Naive B cell (primary cell): Measurements from ENCODE around the gene YWHAH. TPM values are rescaled to one million over a fixed set of nuclear protein-coding genes. Genes with fewer than 3 reads are reported as not detected.
A peak's percentile ranks its signal among the peaks of the same experiment; 100 is the strongest.

Experiments
- ATAC-seq, 2 donors: fragments of 150-1000 bp; cut with Tn5 transposase; 2 replicates each; pipeline ENCODE4 v1.10.0; 2021; ENCODE audit warnings: low read depth in 2 of 2, mild to moderate bottlenecking in 2 of 2, moderate library complexity in 2 of 2
- DNase-seq: peaks from one replicate; pipeline ENCODE4 v3.0.0; 2022
- H3K27ac Mint-ChIP-seq, 6 donors: one replicate each; pipeline ENCODE4 v1.8.0; 2020 to 2022; ENCODE audit warnings: mild to moderate bottlenecking in 6 of 6, mixed read lengths in 6 of 6, moderate library complexity in 5 of 6, inconsistent platforms in 2 of 6
- H3K27me3 Mint-ChIP-seq, 3 donors: one replicate each; pipeline ENCODE4 v1.8.0; 2021 to 2022; ENCODE audit warnings: mixed read lengths in 3 of 3, mild to moderate bottlenecking in 1 of 3
- H3K36me3 Mint-ChIP-seq, 2 donors: one replicate each; pipeline ENCODE4 v1.8.0; 2020 to 2022; ENCODE audit warnings: mixed read lengths in 2 of 2, inconsistent platforms in 1 of 2, mild to moderate bottlenecking in 1 of 2
- H3K4me1 Mint-ChIP-seq, 3 donors: one replicate each; pipeline ENCODE4 v1.8.0; 2020 to 2022; ENCODE audit warnings: mixed read lengths in 3 of 3, inconsistent platforms in 1 of 3, mild to moderate bottlenecking in 1 of 3, moderate library complexity in 1 of 3
- H3K4me3 Mint-ChIP-seq, 8 donors: one replicate each; pipeline ENCODE4 v1.8.0; 2020 to 2022; ENCODE audit warnings: mild to moderate bottlenecking in 8 of 8, mixed read lengths in 8 of 8, moderate library complexity in 8 of 8, inconsistent platforms in 2 of 8
- H3K9me3 Mint-ChIP-seq, 7 donors: one replicate each; pipeline ENCODE4 v1.8.0; 2020 to 2022; ENCODE audit warnings: mixed read lengths in 7 of 7, mild to moderate bottlenecking in 5 of 7, inconsistent platforms in 2 of 7, moderate library complexity in 1 of 7
- polyA plus RNA-seq, 6 donors: library from polyadenylated mRNA; unstranded; fragments of 300-500 nt; fragmentation: Illumina TruSeq; gene quantifications; one replicate each; pipeline ENCODE4 v1.2.3, GENCODE V29; 2021; ENCODE audit warnings: low read depth in 6 of 6

Gene YWHAH
- polyA plus RNA-seq, 6 donors from 2014 or later: 35.2 to 81.0 (median 55.7) TPM

DNA sequence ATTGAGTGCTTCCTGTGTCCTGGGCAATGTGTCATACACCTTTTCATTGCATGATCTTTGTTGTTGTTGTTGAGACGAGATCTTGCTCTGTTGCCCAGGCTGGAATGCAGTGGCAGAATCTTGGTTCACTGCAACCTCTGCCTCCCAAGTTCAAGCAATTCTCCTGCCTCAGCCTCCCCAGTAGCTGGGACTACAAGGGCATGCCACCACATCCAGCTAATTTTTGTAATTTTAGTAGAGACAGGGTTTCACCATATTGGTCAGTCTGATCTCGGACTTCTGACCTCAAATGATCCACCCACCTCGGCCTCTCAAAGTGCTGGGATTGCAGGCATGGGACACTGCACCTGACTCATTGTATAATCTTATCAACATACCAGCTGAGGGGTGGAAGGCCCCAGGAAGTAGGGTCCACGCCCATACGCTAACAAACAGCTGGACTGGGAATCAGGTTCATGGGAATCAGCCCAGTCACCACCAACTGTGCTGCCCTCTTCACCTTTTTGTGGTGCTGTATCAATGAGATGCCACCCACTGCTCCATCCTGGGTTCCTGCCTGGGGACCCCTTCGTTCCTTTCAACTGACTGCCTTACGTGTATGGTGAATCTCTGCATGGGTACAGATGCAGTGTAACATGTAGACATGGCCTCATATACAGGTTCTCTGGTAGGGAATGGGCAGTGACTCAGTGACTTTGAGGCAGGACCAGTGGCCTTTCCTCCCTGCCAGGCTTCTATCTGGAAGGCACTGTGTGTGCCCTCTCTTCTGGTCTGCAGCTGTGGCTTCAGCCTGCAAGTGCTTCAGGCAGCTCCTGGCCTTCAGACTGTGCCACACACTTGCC lies 32.5 kb upstream of the YWHAH start:
- no peak for ATAC-seq

DNA sequence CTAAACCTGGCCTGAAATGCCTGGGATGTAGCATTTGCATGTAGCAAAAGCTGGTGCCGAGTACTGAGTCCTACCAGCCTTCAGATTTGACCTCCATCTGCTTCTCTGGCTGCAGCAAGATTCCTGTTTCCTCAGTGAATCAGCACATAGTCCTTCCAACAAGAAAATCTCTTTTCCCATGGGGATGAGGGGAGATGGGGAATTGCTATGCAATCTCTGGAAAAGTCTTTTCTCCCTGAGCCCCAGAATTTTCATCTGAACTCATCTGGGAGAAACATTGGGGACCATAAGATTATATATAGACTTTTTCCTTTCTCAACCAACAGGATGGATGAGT lies 32.0 kb upstream of the YWHAH start:
- Mint-ChIP-seq H3K27me3 (no peaks in the 10 kb centered on the region), H3K27ac (peak overlapping the region in 1 of 6 donors; percentile 14), H3K4me3 (no peak overlapping the region), H3K4me1 (peaks cover 9 to 16% (median 10%) of the 10 kb centered on the region in 3 donors), H3K9me3 (no peaks in the 10 kb centered on the region), H3K36me3 (peaks cover 0 to 10% of the 10 kb centered on the region in 2 donors)
- DNase-seq (no peak), ATAC-seq (no peak)

More for the DNA sequence above, 32.5 kb upstream of the YWHAH start:
- H3K4me1 Mint-ChIP-seq: peaks cover 3 to 10% (median 4%) of the 10 kb centered on the region in 3 donors
- H3K36me3 Mint-ChIP-seq: peaks cover 0 to 10% of the 10 kb centered on the region in 2 donors
- no peak for DNase-seq
- H3K4me3 Mint-ChIP-seq: no peak overlapping the region
- H3K9me3 Mint-ChIP-seq: no peaks in the 10 kb centered on the region
- H3K27me3 Mint-ChIP-seq: no peaks in the 10 kb centered on the region
- H3K27ac Mint-ChIP-seq: peak overlapping the region in 1 of 6 donors; percentile 14

DNA sequence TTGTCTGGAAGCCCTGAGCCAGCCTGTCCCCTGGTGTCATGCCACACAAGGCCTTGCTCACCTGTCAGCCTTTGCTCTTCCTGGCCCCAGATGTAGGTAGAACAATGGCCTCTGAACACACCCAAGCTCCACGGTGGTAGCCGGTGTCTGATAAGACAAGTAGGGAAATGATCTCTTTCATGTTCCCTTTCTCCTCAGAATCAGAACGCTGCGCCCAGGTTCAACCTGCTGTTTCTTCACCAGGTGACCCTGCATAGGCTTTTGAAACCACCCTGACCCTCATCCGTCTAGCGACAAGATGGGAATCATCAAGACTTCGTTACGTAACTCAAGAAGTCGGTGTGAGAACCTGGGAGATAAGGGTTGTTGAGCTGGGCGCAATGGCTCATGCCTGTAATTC lies 28.7 kb upstream of the YWHAH start:
- DNase-seq: no peak
- Mint-ChIP-seq H3K4me1 (peaks cover 14 to 22% (median 14%) of the 10 kb centered on the region in 3 donors), H3K36me3 (no peaks in the 10 kb centered on the region), H3K9me3 (no peaks in the 10 kb centered on the region), H3K4me3 (no peak overlapping the region), H3K27ac (peak overlapping the region in 1 of 6 donors; percentile 65), H3K27me3 (no peaks in the 10 kb centered on the region)
- no peak for ATAC-seq

DNA sequence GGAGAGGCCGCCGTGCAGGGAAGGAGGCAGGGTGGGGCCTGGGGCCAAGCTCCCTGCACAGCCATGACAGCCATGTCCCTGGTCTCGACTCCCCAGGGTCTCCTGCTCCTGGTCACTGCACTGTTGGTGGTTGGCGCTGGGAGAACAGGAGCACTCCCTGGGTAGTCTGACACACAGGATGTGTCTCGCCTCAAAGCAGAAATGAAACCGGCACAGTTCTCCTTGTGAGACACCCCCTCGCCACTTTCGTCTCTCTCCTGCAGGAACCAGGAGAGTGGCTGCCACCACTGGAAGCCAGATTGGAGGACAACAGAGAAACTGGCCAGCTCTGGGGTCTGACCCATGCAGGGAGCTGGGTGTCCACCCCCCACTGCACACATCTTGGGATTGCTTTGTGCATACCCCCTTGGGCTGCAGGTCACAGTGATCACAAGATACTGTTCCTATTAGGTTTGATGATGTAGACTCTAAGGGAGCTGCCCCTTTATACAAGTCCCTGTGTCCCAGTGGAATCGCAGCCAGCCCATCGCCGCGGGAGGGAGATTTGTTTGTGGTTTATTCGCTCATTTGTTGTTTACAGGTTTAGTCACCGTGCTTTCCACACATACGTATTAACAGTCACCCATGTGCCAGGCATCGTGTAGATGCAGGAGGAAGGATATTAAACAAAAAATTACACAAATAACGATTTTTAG lies 27.0 kb upstream of the YWHAH start:
- Mint-ChIP-seq H3K36me3 (no peaks in the 10 kb centered on the region), H3K4me3 (peak overlapping the region in 4 of 8 donors; percentile 12 to 38 (median 16)), H3K27me3 (no peaks in the 10 kb centered on the region), H3K27ac (peak overlapping the region in 3 of 6 donors; percentile 20 to 90 (median 31)), H3K9me3 (no peaks in the 10 kb centered on the region), H3K4me1 (peaks cover 14 to 23% (median 15%) of the 10 kb centered on the region in 3 donors)
- ATAC-seq: peak; percentile 89 to 90
- peak; percentile 26 for DNase-seq

DNA sequence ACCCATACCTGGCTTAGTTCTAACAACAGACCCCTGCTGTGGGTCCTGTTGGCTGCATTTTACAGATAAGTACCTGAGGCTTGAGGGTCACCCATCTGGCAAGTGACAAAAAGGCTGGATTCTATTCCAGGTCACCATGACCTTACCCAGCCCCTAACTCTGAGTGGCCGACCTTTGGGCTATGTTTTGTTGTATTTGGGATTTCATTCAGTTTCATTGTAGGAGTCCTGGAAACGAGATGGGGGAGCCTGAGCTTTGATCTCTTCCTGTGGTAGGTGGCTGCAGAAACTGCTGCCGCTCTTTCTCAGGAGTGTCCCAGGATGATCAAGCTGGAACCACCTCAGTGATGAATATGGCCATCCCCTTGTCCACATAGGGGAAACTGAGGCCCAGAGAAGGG lies 24.6 kb upstream of the YWHAH start:
- Mint-ChIP-seq H3K4me3 (no peak overlapping the region), H3K27ac (no peak overlapping the region), H3K36me3 (no peaks in the 10 kb centered on the region), H3K4me1 (peaks cover 24 to 33% (median 28%) of the 10 kb centered on the region in 3 donors), H3K9me3 (no peaks in the 10 kb centered on the region), H3K27me3 (peaks cover 0 to 4% (median 1%) of the 10 kb centered on the region in 3 donors)
- ATAC-seq (no peak), DNase-seq (no peak)

DNA sequence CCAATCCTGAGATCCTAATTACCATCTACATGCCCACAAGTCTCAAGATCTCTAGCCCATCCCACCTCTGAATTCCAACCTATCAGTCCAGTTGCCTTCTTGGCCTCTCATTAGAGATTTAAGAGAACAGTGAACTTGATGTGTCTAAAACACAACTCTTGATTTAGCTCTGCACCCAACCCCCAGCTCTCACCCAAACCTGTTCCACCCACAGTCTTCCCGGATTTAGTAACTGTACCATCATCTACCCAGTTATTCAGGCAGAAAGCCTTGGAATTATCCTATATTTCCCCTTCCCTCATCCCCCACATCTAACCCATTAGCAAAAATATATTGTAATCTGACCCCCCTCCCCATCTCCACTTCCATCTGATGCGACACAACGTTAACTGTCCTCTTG lies 24.0 kb upstream of the YWHAH start:
- ATAC-seq: no peak
- no peaks in the 10 kb centered on the region for H3K36me3 Mint-ChIP-seq
- no peaks in the 10 kb centered on the region for H3K9me3 Mint-ChIP-seq

DNA sequence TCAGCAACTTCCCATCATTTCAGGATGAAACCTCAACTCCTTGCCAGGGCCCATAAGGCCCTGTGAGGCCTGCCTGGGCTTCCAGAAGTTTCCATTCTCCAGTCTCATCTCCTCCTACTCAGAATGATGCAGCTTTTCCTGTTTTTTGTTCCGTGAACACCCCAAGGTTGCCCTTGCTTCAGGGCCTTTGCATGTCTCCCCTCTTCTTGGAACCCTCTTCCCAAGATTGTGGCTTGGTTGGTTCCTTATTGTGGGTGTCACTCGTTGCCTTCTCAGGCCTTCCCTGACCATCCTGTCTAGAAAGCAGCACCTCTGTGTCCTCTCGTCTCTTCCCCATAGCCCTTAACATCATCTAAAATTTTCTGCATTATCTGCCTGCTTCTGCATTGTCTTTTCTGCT lies 23.2 kb upstream of the YWHAH start:
- DNase-seq (no peak), ATAC-seq (no peak)
- no peaks in the 10 kb centered on the region for H3K9me3 Mint-ChIP-seq
- peak overlapping the region in 1 of 6 donors; percentile 17 for H3K27ac Mint-ChIP-seq
- peaks cover 4 to 15% (median 12%) of the 10 kb centered on the region in 3 donors for H3K27me3 Mint-ChIP-seq
- no peaks in the 10 kb centered on the region for H3K36me3 Mint-ChIP-seq
- no peak overlapping the region for H3K4me3 Mint-ChIP-seq
- H3K4me1 Mint-ChIP-seq: peaks cover 28 to 33% (median 29%) of the 10 kb centered on the region in 3 donors

More for the DNA sequence above, 24.0 kb upstream of the YWHAH start:
- no peak for DNase-seq
- Mint-ChIP-seq H3K4me1 (peaks cover 28 to 33% (median 29%) of the 10 kb centered on the region in 3 donors), H3K4me3 (peak overlapping the region in 1 of 8 donors; percentile 63), H3K27ac (no peak overlapping the region), H3K27me3 (peaks cover 4 to 7% (median 5%) of the 10 kb centered on the region in 3 donors)

DNA sequence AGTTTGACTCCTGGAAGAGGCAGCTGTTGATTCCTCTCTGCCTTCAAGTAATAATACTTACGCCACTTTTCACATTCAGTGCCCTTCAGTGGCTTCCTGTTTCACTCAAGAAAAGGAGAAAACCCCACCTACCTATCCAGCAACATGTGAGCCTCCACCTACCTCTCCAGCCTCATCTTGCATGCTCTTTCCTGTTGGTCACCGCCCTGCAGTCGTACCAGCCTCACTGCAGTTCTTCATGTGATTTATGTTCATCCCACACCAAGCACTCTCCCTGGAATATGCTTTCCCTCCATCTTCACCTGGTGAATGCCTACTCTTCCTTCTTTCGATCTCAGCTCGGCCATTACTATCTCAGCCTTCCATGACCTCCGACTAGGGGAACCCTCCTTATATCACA lies 21.8 kb upstream of the YWHAH start:
- H3K36me3 Mint-ChIP-seq: no peaks in the 10 kb centered on the region
- peaks cover 7 to 15% (median 12%) of the 10 kb centered on the region in 3 donors for H3K27me3 Mint-ChIP-seq
- no peak for ATAC-seq
- H3K4me3 Mint-ChIP-seq: no peak overlapping the region
- no peak for DNase-seq
- no peaks in the 10 kb centered on the region for H3K9me3 Mint-ChIP-seq
- peaks cover 16 to 19% (median 18%) of the 10 kb centered on the region in 3 donors for H3K4me1 Mint-ChIP-seq
- H3K27ac Mint-ChIP-seq: no peak overlapping the region

DNA sequence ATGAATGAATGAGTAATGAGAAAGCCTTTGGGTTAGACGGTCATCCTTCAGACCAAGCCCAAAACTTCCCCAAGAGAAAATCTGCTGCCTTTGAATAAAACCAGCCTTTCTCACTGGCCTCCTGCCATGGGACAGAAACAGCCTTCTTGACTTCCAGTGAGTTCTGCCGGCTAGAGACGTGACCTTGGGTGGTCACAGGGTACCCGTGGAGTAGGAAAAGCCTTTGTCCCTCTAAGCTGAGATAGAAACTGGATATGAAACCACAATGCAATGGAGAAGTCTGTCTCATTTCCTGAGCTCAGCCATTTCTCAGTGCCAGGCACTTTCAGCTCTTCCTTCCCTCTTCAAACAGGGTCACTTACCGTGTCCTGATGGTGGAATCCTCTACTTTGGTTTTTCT lies 21.2 kb upstream of the YWHAH start:
- Mint-ChIP-seq H3K27me3 (peaks cover 7 to 15% (median 12%) of the 10 kb centered on the region in 3 donors), H3K9me3 (no peaks in the 10 kb centered on the region), H3K4me1 (peaks cover 13 to 15% (median 15%) of the 10 kb centered on the region in 3 donors), H3K4me3 (no peak overlapping the region), H3K36me3 (no peaks in the 10 kb centered on the region), H3K27ac (peak overlapping the region in 1 of 6 donors; percentile 17)
- DNase-seq: no peak
- ATAC-seq: peak in 1 of 2 donors; percentile 36

DNA sequence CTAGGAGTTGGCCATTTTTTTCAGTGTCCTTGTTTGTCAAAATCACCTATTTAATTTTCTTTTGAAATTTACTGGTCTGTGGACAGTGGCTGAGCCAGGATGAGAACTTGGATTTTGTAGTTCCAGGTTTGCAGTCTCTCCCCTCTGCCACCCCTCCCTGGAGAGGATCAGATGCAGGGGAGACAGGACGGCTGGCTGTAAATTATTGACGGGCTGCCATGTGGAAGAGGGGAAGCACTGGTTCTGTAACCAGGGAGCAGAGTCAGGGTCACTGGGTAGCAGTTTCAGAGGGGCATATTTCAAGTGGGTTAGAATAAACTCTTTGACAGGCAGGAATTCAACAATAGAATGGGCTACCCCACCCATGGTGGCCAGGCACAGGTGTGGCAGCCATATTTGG lies 20.6 kb upstream of the YWHAH start:
- H3K9me3 Mint-ChIP-seq: no peaks in the 10 kb centered on the region
- peaks cover 7 to 15% (median 12%) of the 10 kb centered on the region in 3 donors for H3K27me3 Mint-ChIP-seq
- peaks cover 13 to 15% (median 15%) of the 10 kb centered on the region in 3 donors for H3K4me1 Mint-ChIP-seq
- H3K27ac Mint-ChIP-seq: no peak overlapping the region
- DNase-seq (no peak), ATAC-seq (no peak)
- H3K4me3 Mint-ChIP-seq: no peak overlapping the region
- no peaks in the 10 kb centered on the region for H3K36me3 Mint-ChIP-seq

DNA sequence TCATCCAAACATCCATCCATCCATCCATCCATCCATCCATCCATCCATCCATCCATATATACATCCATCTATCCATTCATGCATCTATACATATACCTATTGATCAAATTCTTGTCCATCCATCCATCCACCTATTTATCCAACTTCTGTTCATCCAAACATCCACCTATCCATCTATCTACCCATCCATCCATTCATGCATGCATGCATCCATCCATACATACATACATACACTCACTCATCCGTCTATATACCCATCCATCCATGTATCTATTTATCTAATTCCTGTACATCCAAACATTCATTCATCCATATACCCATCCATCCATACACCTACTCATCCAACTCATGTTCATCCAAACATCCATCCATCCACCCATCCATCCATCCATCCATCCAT lies 19.3 kb upstream of the YWHAH start:
- Mint-ChIP-seq H3K4me1 (peaks cover 13 to 15% (median 15%) of the 10 kb centered on the region in 3 donors), H3K27me3 (peaks cover 7 to 15% (median 12%) of the 10 kb centered on the region in 3 donors), H3K9me3 (no peaks in the 10 kb centered on the region), H3K36me3 (no peaks in the 10 kb centered on the region), H3K27ac (no peak overlapping the region), H3K4me3 (no peak overlapping the region)
- DNase-seq (no peak), ATAC-seq (no peak)

DNA sequence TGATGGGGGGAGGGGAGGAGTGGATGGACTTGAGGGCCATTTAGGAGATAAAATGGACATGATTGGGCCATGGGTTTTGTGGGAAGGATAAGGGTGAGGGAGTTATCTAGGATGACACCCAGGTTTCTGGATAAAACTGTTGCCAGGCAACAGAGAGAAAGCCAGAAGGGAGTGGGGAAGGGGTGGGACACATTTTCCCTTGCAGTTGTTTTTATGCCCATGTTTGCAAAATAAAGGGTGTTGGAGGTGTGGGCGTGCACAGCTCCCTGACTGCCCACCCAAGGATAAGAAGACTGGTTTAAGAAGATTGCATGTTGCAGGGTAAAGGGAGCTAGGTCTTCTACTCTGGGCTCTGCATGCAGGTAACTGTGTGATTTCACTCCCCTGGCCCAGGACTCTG lies 18.3 kb upstream of the YWHAH start:
- Mint-ChIP-seq H3K27me3 (peaks cover 7 to 15% (median 12%) of the 10 kb centered on the region in 3 donors), H3K9me3 (no peaks in the 10 kb centered on the region), H3K4me1 (peaks cover 13 to 15% (median 15%) of the 10 kb centered on the region in 3 donors), H3K36me3 (no peaks in the 10 kb centered on the region), H3K4me3 (no peak overlapping the region), H3K27ac (no peak overlapping the region)
- ATAC-seq (no peak), DNase-seq (no peak)

DNA sequence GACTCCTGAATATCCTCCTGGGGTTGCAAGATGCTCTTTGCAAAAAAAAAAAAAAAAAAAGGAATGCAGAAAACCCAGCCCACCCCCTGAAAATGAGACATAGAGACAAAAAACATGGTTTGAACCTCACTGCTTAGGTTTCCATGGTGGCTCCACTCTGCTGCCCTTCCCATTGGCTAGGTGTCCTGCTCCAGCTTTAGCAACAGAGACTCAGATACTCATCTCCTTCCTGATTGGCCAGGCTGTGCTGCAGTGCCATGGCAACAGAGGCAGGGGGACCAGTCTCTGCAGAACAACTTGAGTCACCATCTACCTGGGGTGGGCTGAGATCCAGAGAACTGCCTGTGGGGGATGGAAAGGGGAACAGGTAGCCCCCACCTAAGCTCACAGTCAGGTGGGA lies 17.4 kb upstream of the YWHAH start:
- no peak overlapping the region for H3K27ac Mint-ChIP-seq
- H3K4me3 Mint-ChIP-seq: no peak overlapping the region
- ATAC-seq (no peak), DNase-seq (no peak)
- peaks cover 13 to 15% (median 15%) of the 10 kb centered on the region in 3 donors for H3K4me1 Mint-ChIP-seq
- no peaks in the 10 kb centered on the region for H3K36me3 Mint-ChIP-seq
- H3K9me3 Mint-ChIP-seq: no peaks in the 10 kb centered on the region
- H3K27me3 Mint-ChIP-seq: peaks cover 7 to 23% (median 12%) of the 10 kb centered on the region in 3 donors
